Smooth muscle cell of bladder (primary cell): Measurements from ENCODE around the gene CYP1A2. TPM values are rescaled to one million over a fixed set of nuclear protein-coding genes. Genes with fewer than 3 reads are reported as not detected.

Source experiments
- total RNA-seq: library from RNA; depleted of rRNA; stranded (reverse); fragments of >200 nt; gene quantifications from 2 replicates; pipeline ENCODE4 v1.2.3, GENCODE V29; 2014

Gene CYP1A2, protein sequence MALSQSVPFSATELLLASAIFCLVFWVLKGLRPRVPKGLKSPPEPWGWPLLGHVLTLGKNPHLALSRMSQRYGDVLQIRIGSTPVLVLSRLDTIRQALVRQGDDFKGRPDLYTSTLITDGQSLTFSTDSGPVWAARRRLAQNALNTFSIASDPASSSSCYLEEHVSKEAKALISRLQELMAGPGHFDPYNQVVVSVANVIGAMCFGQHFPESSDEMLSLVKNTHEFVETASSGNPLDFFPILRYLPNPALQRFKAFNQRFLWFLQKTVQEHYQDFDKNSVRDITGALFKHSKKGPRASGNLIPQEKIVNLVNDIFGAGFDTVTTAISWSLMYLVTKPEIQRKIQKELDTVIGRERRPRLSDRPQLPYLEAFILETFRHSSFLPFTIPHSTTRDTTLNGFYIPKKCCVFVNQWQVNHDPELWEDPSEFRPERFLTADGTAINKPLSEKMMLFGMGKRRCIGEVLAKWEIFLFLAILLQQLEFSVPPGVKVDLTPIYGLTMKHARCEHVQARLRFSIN
- total RNA-seq: not detected in 2 replicates

GRCh38 chr15:74748322-74748946 is at the start of gene CYP1A2:
TSS of gene CYP1A2 (plus strand) at chr15:74748845. CDS start at chr15:74749739, 894 bp downstream.

GRCh38 chr15:74725225-74725774 is 23.3 kb upstream of the CYP1A2 start, which contains the start of gene CYP1A1:
TSS of gene CYP1A1 (minus strand) at chr15:74725528. CDS start at chr15:74723097, 2,431 bp downstream.

GRCh38 chr15:74781431-74782258 is 33.0 kb downstream of the CYP1A2 start, which contains the start of gene CSK:
TSS of gene CSK (plus strand) at chr15:74782080. CDS start at chr15:74798298, 16,218 bp downstream.

Other genes starting within 250 kb of the CYP1A2 start
- gene ARID3B, start 207.6 kb upstream of the CYP1A2 start, total RNA-seq: 0.71 and 1.4 TPM in 2 replicates
- gene CLK3, start 133.0 kb upstream of the CYP1A2 start, total RNA-seq: 41.4 and 55.7 TPM in 2 replicates
- gene EDC3, start 52.8 kb upstream of the CYP1A2 start, total RNA-seq: 8.2 and 12.0 TPM in 2 replicates
- 0.09 and 0.71 TPM in 2 replicates for gene CYP1A1, start 23.3 kb upstream of the CYP1A2 start, total RNA-seq
- 12.4 and 17.7 TPM in 2 replicates for gene CSK, start 33.2 kb downstream of the CYP1A2 start, total RNA-seq
- not detected in 2 replicates for gene LMAN1L, start 64.0 kb downstream of the CYP1A2 start, total RNA-seq
- not detected in 2 replicates for gene CPLX3, start 77.8 kb downstream of the CYP1A2 start, total RNA-seq
- gene ULK3, start 94.3 kb downstream of the CYP1A2 start, total RNA-seq: 9.7 and 11.9 TPM in 2 replicates
- 13.5 and 16.6 TPM in 2 replicates for gene SCAMP2, start 124.5 kb downstream of the CYP1A2 start, total RNA-seq
- 41.5 and 59.6 TPM in 2 replicates for gene MPI, start 141.2 kb downstream of the CYP1A2 start, total RNA-seq
- gene FAM219B, start 158.0 kb downstream of the CYP1A2 start, total RNA-seq: 37.1 and 37.2 TPM in 2 replicates
- gene COX5A, start 189.2 kb downstream of the CYP1A2 start, total RNA-seq: 27.8 and 34.6 TPM in 2 replicates
- gene RPP25, start 207.9 kb downstream of the CYP1A2 start, total RNA-seq: 7.3 and 8.5 TPM in 2 replicates
- 1.6 and 3.0 TPM in 2 replicates for gene SCAMP5, start 246.7 kb downstream of the CYP1A2 start, total RNA-seq